HG03571 (cell line): ENCODE data around the gene METTL15.
"Not testable (repeated sequence)": the region's sequence is repeated elsewhere in the genome, so short reads cannot be mapped to it uniquely, and the experiment has no call there.

Experiments used
- ATAC-seq: cut with Tn5 transposase; IDR thresholded peaks from one replicate; pipeline ENCODE4 v1.9.1; 2021; ENCODE audit not compliant: unreplicated experiment

The METTL15 gene

DNA sequence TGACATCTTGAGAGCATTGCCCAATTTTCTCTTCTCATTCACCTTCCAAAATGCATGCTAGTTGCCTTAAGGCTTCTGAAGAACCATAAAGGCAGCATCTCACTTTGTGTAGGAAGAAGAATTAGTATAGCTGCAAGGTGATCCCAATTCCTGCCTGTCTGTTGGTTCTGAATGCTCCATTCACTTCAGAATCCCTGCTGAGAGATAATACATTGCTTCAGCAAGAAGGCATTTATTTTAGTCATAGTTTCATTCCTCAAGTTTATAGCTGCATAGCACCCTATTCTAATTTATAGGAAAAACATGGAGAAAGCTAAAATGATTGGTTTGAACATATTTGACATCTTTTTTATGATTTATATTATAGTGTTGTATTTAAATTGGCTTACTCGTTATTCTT lies 181.3 kb downstream of the METTL15 start:
- no peak for ATAC-seq

DNA sequence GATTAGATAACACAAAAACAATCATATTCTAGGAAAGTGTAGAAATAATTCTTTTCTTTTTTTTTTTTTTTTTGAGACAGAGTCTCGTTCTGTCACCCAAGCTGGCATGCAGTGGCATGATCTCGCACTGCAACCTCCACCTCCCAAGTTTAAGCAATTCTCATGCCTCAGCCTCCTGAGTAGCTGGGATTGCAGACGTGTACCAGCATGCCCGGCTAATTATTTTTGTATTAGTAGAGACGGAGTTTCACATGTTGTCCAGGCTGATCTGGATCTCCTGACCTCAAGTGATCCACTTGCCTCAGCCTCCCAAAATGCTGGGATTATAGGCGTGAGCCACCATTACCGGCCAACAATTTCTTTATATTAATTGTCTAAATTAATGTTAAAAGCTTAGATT lies 182.8 kb downstream of the METTL15 start:
- not testable (repeated sequence) for ATAC-seq

DNA sequence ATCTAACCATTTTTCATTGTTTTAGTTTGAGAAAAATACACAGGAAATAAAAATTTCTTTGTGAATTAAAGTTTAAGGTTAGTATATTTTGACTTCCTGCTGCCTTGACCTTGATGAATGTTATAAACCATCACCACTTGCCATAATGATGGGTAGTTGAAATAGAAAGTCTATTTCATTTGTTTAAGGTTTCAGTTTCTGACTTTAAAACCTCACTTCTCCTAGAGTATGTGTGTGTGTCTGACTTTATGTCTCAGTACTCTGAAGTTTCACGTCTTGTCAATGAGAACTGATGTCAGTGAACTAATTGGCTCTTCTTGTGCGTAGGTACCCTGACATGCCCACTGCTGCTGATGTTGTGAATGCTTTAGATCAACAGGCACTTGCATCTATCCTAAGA lies 188.2 kb downstream of the METTL15 start:
- ATAC-seq: peak; percentile 83

DNA sequence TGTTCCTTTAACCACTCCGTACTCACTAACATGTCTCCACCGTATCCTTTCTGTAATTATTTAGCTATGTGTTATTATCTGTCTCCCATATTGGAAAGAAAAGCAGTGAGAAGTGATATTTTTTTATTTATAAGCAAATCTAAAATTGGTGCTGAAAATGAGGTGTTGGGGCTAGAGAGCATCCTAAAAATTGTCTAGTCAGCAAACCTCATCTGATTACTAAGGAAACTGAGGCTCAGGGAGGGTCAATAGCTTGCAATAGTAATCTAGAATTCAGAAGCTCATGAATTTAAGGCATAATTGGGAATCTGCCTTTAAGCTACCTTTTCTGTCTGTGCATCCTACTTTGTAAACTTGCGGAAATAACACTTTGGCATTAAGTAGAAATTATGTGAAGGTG lies 190.0 kb downstream of the METTL15 start:
- no peak for ATAC-seq

DNA sequence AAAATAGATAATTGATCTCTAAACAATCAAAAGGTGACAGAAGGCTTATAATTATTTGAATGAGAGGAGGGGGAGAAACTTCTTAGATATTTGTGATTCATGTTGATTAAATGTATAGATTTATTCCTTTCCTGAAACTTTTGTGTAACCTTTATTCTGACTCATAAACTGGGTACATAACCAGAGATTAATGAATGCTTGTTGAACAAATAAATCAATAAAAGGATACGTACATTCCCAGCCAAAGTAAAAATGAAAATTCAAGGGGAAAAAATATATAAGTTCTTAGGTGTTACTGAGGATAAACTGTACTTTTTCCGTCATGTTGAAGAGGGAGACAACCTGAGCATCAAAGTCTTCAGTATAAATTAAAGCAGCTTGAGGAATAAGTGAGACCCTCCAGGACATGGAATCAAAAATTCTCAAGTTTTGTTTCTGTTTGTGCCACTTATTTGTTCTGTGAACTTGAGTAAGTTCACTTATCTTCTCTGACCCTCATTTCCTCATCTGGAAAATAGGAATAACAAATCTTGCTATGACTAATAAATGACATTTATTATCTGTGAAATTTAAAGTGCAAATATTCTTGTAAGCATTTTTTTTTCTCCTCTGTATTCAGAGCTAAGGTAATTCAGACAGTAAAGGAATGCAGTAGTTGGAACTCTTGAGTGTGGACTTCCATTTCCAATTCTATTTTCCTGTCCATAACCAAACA lies 195.4 kb downstream of the METTL15 start:
- ATAC-seq: no peak

DNA sequence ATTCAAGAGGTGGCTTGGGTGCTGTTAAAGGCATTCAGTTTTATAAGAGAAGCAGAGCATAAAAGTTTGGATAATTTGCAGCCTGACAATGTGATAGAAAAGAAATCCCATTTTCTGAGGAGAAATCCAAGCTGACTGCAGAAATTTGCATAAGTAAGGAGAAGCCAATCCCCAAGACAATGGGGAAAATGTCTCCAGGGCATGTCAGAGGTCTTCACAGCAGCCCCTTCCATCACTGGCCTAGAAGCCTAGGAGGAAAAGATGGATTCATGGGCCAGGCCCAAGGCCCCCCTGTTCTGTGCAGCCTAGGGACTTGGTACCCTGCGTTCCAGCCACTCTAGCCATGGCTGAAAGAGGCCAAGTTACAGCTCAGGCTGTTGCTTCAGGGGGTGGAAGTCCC lies 207.3 kb downstream of the METTL15 start:
- no peak for ATAC-seq

DNA sequence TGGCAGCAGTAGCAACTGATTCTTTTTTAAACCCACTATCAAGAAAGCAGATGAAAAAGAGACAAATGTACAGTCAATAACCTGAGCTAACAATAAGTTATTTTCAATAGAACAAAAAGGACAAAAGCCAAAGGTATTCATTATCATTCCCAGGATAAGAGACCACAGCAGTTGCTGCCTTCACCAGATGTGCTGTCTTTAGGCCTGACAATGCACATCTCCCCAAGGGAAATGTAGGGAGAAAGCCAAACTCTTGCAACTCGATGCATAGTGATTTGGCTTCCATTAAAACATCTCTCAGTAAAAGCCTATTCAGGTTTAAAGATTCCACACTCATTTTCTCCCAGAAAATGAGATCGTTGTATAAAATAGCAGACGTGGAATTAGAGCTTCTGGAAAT lies 210.7 kb downstream of the METTL15 start:
- no peak for ATAC-seq

DNA sequence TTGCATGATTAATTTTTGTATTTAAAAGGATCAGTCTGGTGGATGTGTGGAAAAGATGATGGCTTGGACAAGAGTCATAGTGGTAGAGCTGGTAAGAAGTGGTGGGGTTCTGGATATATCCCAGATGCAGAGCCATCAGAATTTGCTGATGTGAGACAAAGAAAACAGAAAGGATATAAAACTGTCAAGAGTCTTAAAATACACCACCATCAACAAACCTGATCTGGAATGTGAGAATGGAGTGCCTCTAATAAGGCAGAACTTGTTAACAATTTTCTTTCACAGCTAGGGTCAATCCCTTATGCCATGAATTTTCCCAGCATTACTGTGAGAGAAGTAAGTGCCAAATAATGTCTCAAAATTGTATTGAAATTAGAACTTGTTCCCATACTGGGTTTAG lies 215.4 kb downstream of the METTL15 start:
- no peak for ATAC-seq

DNA sequence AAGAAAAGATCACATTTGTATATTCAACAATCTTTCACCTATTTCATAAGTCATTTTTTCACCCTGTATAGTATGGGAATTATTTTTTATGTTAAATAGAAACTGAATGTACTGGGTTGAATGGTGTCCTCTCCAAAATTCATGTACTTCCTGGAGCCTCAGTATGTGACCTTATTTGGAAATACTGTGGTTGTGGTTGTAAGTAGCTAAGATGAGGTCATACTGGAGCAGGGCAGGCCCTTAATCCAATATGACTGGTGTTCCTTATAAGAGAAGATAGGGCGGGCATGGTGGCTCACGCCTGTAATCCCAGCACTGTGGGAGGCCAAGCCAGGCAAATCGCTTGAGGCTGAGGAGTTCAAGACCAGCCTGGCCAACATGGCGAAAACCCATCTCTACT lies 224.2 kb downstream of the METTL15 start:
- not testable (repeated sequence) for ATAC-seq

DNA sequence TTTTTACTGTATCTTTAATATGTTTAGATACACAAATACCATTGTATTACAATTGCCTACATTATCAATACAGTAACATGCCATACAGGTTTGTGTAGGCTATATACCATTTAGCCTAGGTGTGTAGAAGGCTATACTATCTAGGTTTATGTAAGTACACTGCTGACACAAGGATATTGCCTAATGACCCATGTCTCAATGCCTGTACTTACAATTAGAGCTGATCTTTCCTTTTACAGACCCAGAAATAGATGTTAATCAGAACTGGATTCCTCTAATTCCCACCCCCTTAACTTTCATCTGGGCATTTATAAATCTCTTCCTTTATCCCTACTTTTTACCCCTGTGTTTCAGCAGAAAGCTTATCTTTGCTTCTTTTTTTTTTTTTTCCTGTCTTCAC lies 229.5 kb downstream of the METTL15 start:
- ATAC-seq: no peak

DNA sequence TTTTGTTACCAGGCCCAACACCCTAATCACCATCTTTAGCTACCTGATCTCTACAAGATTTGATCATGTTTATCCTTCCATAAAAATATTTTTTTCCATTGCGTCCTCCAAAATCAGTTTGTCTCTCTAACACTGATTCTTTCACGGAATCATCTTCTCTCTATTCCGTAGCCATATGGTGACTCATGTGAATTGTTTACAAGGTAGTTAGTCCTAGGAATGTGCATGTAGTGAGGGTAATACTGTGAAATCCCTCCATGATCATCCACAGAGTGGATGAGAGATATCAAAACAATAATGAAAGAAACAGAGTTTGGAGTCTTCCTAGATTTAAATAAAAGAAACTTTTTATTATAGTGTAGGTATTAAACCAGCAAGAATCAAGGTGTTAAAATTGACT lies 230.2 kb downstream of the METTL15 start:
- ATAC-seq: no peak

DNA sequence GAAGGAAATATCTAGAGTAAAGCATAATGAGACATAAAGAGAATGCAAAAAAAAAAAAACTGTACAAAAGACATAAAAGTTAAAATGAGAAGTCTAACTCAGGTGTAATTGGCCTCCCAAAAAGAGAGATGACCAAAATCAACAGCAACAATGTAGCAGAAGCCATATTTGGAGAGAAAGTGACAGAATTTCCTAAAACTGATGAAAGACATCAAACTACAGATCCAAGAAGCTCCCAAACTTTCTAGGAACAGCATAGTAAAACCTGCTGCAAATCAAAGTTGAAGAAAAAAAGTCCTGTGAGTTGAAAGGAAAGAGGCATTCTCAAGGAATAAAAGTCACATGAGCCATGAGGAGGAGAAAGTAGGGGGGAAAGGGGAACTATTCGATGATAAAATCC lies 231.3 kb downstream of the METTL15 start:
- no peak for ATAC-seq

DNA sequence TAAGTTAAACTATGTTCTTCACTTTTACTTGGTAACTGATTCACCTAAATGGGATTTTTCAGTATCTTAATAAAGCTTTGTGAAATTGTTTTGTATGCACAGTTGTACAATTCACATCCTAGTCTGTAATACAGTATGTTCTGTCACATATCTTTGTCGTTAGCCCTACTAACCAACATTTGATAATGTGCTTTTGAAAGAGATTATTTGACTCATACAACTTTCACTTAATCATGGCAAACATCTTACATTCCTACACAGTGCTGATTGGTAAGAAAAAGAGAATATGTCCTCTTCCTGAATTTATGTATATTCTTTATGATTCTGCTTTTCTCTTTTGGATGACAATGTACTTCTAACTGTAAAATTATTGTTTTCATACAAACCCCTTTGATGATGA lies 234.5 kb downstream of the METTL15 start:
- no peak for ATAC-seq

DNA sequence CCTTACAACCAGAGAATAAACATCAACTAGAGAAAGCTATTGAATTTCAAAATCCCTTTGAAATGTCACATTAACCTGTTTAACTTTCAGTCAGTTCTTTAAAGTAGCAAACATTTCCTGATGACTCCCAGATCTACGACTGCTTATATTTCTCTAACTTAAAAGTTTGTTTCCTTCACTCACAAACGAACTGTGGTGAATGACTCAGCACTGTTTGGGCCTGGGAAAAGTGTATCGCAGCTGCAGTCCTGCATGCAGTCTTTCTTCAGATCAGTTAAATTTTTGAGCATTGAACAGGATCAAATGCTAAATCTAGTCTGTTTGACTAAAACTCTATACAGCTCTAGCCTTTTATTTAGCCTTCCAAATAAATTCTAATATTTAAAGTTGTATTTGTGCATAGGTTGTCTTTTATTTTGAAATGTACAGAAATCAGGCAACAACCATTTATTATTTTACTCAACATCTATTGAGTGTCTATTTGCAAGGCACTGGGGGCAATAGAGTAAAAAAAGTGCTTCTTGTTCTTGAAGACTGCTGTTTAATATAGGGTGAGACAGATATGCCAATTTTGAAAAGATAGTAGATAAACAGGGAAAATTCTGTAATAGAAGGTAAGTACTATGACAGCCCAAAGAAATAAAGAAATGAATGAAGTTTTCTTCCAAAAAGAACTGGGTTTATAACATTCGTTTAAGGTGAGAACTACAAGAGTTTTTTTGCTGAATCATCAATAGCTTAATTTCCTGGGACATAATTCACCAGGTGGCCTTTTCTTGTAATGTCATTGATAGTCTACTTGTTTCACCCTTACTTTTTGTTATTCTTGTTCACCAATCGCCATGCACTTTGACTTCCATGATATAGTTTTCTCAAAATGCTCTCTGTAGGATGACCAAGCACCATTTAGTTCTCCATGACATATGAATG lies 235.4 kb downstream of the METTL15 start:
- no peak for ATAC-seq

DNA sequence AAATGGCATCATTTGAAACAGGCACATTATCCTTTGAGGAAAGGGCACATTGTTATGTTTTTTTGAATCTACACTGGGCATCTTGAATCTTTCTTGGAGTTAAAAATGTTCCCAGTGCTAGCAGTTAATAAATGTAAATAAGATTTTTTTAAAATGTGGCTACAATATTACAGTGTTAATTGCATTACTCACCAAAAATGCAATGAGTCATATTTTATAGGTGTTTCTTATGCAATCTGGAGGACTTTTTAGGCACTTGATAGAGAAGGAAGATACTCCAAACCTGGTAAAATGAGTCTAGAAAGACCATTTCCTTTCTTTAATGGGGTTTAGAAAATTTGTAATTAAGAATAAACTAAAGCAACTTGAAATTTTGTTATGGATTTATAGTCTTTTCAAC lies 238.0 kb downstream of the METTL15 start:
- ATAC-seq: no peak

DNA sequence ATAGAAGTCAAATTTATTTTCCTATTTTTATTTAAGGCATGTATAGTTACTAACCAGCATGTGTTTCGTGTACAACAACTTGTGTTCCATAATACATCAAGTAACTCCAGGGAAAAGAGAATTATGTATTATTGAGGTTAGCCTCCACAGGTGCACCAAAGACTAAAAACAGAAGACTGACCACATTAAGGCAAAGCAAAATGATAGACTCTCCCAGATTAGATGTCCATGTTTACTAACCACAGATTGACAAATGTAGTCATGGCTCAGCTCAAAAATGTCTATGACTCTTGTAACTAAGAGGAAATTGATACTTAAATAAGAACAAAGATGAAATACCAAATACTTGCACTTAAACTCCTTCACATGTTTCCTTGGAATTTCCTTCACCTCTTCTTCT lies 238.5 kb downstream of the METTL15 start:
- no peak for ATAC-seq

DNA sequence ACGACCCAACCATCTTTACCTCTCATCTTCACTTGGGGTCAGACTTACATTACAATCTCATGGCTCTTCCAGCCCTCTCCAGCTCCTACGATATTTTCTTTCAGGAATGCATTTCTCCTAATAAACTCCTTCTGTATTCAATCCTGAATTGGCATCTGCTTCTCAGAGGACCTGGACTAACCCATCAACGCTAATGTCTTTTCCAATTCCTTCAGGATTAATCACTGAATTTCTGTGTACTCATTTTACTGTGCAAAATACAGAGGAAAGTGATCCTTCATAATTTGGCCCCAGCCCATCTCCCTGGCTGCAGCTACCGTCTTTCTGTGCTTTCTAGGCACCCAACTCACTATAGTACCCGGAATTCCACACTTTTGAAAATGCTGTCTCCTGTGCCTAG lies 239.2 kb downstream of the METTL15 start:
- no peak for ATAC-seq

DNA sequence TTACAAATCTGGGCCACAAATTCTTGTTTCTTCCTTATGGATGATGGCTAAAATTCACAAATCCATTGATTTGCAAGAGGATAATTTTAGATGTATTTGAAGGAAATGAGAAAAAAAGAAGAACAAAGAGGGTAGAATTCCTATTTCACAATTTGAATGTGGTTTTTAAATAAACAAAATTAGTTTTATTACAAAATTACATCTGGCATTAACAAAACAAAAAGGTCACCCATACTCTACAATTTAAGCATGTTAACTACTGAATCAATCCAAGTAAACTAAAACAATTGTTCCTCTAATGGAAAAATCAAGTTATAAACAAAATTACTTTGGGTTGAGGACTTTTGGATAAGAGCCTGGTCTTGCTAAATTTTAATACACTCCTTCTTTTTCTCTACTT lies 242.0 kb downstream of the METTL15 start:
- ATAC-seq: no peak

DNA sequence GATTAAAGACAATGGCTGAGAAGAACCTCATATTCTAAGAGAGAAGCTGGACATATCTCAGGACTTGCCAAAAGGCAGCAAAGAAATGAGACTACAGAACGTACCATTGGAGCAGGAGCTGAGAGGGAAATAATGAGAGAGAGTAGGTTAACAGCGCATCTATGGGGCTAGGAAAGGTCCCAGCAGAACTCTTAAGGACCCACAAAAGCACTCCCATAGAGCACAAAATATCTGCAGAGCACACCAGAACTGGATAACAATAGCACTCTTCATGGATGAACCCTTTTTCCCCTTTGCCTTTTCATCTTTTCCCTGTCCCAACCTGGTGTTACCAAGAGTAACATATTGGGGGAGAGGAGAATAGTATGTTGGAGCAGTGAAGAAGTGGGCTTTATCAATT lies 245.8 kb downstream of the METTL15 start:
- ATAC-seq: no peak

DNA sequence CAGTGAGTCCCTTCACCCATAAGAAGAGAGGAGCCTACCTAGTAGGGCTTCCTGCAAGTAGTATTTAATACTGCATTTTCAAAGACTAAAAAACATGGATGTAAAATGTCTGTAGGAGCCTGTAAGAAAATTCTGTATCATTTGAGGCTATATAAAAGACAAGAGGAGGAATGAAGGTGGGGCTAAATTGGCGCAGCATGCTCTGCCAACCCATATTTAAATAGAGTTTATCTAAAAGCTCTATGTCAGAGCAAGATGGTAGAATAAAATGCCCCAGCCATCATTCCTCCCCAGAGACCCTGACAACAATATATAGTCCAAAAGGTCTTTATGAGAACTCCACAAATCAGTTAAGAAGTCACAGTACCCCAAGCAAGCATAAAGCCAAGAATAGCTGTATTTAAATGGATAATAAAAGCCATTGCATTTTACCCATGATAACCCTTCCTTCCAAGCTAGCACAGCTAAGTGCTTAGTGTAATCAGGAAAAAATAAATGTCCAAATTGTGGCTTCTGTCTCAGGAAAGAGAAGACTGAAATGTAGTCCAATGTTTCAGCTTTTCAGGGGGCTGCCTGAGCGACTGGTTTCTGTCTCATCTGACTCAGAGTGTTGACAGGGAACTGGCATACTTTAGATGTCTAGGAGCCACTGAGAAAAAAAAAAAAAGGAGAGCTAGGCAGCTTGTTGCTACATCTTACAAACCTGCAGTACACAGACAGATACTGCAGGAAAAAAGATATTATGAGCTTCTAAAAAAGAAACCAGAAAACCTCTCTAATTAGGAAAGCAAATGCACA lies 258.6 kb downstream of the METTL15 start:
- ATAC-seq: no peak

DNA sequence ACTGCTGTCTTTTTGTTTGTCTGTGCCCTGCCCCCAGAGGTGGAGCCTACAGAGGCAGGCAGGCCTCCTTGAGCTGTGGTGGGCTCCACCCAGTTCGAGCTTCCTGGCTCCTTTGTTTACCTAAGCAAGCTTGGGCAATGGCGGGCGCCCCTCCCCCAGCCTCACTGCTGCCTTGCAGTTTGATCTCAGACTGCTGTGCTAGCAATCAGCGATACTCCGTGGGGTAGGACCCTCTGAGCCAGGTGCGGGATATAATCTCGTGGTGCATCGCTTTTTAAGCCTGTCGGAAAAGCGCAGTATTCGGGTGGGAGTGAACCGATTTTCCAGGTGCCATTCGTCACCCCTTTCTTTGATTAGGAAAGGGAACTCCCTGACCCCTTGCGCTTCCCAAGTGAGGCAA lies 269.9 kb downstream of the METTL15 start:
- ATAC-seq: not testable (repeated sequence)
